GM23248 (cell line): Measurements from ENCODE around the gene H6PD.

Source experiments
- EZH2 ChIP-seq: fragments of 200-600 bp; sonication (generic); IDR thresholded peaks from 2 replicates; pipeline ENCODE4 v1.6.1; 2018; ENCODE audit warnings: antibody characterized with exemption, mild to moderate bottlenecking; ENCODE audit not compliant: insufficient read depth, poor library complexity, severe bottlenecking
- EZH2phosphoT487 ChIP-seq: fragments of 200-600 bp; sonication (generic); IDR thresholded peaks from 2 replicates; pipeline ENCODE4 v1.6.1; 2018; ENCODE audit warnings: antibody characterized with exemption, moderate library complexity, mild to moderate bottlenecking, low read depth; ENCODE audit not compliant: insufficient read depth

- TF ChIP-seq EZH2 (no peak), EZH2phosphoT487 (no peak)
These were observed 52.0 kb downstream of the H6PD start for GRCh38 chr1:9286556-9286955.
